ENCODE results near the gene CTLA4. TPM values are rescaled to one million over a fixed set of nuclear protein-coding genes. Genes with fewer than 3 reads are reported as not detected.

CTLA4 gene
- total and polyA plus RNA-seq, 7 donors: 0.10 TPM; not detected in 6

GRCh38 chr2:203853271-203853670 is 14.3 kb upstream of the CTLA4 start:
- WGBS, 3 donors: 78 to 83% (median 81%) methylated on average over 3 of the region's 3 CpGs
- Histone ChIP-seq H3K9me3 (no peaks in the 10 kb centered on the region), H3K27me3 (ENCODE audit: insufficient read depth in 3 of 3, low read length in 2 of 3) (no peaks in the 10 kb centered on the region), H3K4me1 (no peaks in the 10 kb centered on the region), H3K36me3 (ENCODE audit: insufficient read depth in 1 of 2, low read depth in 1 of 2) (no peaks in the 10 kb centered on the region), H3K27ac (no peak overlapping the region), H3K4me3 (no peak overlapping the region)
- ATAC-seq: no peak
- intact Hi-C loops (cut with DNase I): no loop called here
- no peak for TF ChIP-seq CTCF (IDR thresholded peaks at IDR 0.05)
- no peak for DNase-seq

GRCh38 chr2:203853722-203854121 is 13.8 kb upstream of the CTLA4 start:
- H3K36me3 ChIP-seq (ENCODE audit: insufficient read depth in 1 of 2, low read depth in 1 of 2): no peaks in the 10 kb centered on the region
- no peaks in the 10 kb centered on the region for H3K9me3 ChIP-seq
- TF ChIP-seq CTCF (IDR thresholded peaks at IDR 0.05): no peak
- H3K27ac ChIP-seq: no peak overlapping the region
- intact Hi-C loops (cut with DNase I): no loop called here
- H3K4me1 ChIP-seq: no peaks in the 10 kb centered on the region
- ATAC-seq (no peak), DNase-seq (no peak)
- no peak overlapping the region for H3K4me3 ChIP-seq
- H3K27me3 ChIP-seq (ENCODE audit: insufficient read depth in 3 of 3, low read length in 2 of 3): no peaks in the 10 kb centered on the region
- WGBS, 3 donors: 86 to 92% (median 89%) methylated on average over 5 of the region's 5 CpGs

- no peaks in the 10 kb centered on the region for H3K9me3 ChIP-seq
- DNase-seq (no peak), ATAC-seq (no peak)
- TF ChIP-seq CTCF (IDR thresholded peaks at IDR 0.05): no peak
- H3K4me3 ChIP-seq: no peak overlapping the region
- H3K4me1 ChIP-seq: no peaks in the 10 kb centered on the region
- no peaks in the 10 kb centered on the region for H3K36me3 ChIP-seq (ENCODE audit: insufficient read depth in 1 of 2, low read depth in 1 of 2)
- H3K27ac ChIP-seq: no peak overlapping the region
- intact Hi-C loops (cut with DNase I): no loop called here
- H3K27me3 ChIP-seq (ENCODE audit: insufficient read depth in 3 of 3, low read length in 2 of 3): no peaks in the 10 kb centered on the region
Observed at GRCh38 chr2:203855274-203855673, 12.3 kb upstream of the CTLA4 start.

- H3K27ac ChIP-seq: no peak overlapping the region
- TF ChIP-seq CTCF (IDR thresholded peaks at IDR 0.05): no peak
- no peak for DNase-seq
- no peaks in the 10 kb centered on the region for H3K4me1 ChIP-seq
- 57 to 77% (median 64%) methylated on average over 2 of the region's 2 CpGs for WGBS, 3 donors
- H3K4me3 ChIP-seq: no peak overlapping the region
- no peak for ATAC-seq
- no peaks in the 10 kb centered on the region for H3K9me3 ChIP-seq
- no peaks in the 10 kb centered on the region for H3K36me3 ChIP-seq (ENCODE audit: insufficient read depth in 1 of 2, low read depth in 1 of 2)
- H3K27me3 ChIP-seq (ENCODE audit: insufficient read depth in 3 of 3, low read length in 2 of 3): no peaks in the 10 kb centered on the region
- intact Hi-C loops (cut with DNase I): no loop called here
Observed at GRCh38 chr2:203857656-203858055, 9.9 kb upstream of the CTLA4 start.

GRCh38 chr2:203858176-203858575 is 9.4 kb upstream of the CTLA4 start:
- Histone ChIP-seq H3K9me3 (no peaks in the 10 kb centered on the region), H3K27ac (no peak overlapping the region), H3K27me3 (ENCODE audit: insufficient read depth in 3 of 3, low read length in 2 of 3) (no peaks in the 10 kb centered on the region), H3K36me3 (ENCODE audit: insufficient read depth in 1 of 2, low read depth in 1 of 2) (no peaks in the 10 kb centered on the region), H3K4me1 (no peaks in the 10 kb centered on the region), H3K4me3 (no peak overlapping the region)
- WGBS, 3 donors: 90 to 94% (median 91%) methylated on average over 2 of the region's 2 CpGs
- TF ChIP-seq CTCF (IDR thresholded peaks at IDR 0.05): no peak
- intact Hi-C loops (cut with DNase I): no loop called here
- ATAC-seq: no peak
- no peak for DNase-seq
